ENCODE measurements around the gene ANXA4.

Gene ANXA4

DNA sequence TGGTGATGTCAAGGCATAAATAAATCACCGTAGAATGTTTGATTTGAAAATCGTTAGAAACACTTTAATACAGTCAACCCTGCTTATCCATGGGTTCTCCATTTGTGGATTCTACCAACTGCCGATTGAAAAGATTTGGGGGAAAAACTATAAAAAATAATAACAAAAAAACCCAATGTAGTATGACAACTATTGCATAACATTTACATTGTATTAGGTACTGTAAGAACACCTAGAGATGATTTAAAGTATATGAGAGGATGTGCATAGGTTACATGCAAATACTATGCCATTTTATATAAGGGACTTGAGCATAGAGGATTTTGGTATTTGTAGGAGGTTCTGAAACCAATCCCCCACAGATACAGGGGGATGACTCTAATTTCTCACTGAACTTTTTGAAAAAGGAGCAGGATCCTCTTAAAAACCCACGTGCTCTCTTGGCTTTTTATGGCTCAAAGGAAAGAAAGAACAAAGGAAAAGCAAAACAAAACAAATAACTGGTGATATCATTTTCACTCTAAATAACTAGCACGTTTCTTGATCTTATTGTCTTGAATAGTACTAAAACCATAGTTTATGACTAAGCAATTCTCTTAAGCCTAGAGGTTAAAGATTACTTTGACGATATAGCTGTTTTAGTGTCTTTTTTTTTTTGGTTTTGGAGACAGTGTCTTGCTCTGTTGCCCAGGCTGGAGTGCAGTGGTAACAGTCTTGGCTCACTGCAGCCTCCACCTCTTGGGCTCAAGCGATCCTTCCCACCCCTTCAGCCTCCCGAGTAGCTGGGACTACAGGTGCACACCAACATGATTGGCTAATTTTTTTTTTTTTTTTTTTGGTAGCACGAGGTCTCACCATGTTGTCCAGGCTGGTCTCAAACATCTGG lies 104.5 kb downstream of the ANXA4 start:
- DNase-seq (ENCODE audit: low read depth): no peak

DNA sequence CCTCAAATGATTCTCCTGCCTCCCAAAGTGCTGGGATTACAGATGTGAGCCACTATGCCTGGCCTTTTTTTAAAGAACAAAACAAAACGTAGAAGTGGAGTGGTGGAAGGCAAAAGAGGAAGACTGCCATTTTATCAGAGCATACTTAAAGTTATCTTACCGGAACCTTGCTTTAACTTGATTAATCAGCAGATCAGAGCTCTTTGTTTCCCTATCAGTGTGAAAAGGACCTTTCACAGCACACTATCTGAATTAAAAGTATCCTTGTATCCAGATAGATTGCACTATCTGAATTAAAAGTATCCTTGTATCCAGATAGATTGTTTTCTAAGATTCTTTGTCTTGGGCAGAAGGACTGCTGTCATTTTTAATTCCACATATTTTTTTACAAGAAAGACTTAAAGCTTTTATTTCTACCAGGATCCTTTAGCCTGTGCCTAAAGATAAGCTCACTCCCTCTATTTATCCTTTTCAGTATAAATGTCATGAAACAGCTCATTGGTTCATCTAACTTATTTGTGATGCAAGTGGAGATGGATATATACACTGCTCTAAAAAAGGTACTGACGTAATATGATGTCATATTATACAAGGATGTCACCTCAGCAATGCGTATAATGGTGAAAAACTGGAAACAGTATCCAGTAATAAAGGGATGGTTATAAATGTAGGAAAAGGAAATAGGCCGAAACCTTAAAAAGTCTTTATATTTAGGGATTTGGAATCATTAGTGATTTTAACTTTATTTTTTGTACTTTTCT lies 105.3 kb downstream of the ANXA4 start:
- no peak for DNase-seq (ENCODE audit: low read depth)

DNA sequence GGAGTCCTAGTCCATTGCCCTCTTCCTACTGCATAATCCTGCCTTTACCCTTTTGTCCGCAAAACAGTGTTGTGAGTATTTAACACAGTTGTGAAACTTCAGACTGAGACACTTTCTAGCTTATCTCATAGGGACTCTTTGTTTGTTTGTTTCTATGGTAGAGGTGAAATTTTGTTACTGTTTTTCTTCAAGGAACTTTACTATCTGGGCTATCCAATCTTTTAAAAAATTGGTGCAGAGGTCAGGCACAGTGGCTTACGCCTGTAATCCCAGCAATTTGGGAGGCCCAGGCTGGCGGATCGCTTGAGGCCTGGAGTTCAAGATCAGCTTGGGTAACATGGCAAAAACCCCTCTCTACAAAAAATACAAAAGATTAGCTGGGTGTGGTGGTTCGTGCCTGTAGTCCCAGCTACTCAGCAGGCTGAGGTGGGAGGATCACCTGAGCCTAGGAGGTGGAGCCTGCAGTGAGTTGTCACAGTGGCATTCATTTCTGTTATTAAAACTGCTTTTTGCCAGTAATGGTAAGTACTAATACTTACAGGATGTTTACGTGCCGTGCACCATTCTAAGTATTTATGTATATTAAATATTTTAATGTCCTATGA lies 106.4 kb downstream of the ANXA4 start:
- no peak for DNase-seq (ENCODE audit: low read depth)

DNA sequence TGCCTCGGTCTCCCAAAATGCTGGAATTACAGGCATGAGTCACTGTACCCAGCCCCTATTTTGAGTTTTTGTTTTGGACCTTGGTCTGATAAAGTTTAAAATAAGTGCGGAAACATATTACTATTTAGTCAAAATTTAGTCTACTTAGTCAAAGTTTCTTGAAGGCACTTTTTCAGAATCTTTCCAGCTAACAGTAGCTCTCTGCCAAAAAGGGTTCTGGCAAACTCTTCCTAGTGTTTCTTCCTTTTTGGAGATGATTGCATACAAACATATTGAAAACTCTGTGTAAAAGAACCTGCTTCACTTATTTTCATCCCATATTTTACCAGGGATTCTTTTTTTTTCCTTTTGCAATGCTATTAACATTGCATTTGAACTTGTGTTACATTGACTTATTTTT lies 116.3 kb downstream of the ANXA4 start:
- DNase-seq (ENCODE audit: low read depth): no peak

DNA sequence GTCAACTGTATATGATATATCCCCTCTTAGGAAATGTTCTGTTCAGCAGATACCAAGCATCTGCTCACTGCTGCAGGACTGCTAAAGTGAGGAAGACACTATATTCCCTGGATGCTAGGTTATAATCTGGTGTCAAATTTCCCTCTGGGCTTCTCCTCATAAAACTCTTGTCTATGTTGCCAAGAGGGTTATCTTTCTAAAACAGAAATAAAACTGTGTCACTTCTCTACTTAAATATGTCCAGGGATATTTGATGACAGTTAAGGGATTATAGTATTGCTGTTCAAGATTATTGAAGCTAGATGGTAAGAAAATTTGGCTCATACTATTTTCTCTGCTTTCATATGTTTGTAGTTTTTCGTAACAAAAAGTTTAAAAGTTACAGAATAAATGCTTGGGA lies 121.4 kb downstream of the ANXA4 start:
- DNase-seq (ENCODE audit: low read depth): no peak

Data from ELR (cell line).